Naive B cell (primary cell): Measurements from ENCODE around the gene CCDC174. TPM values are rescaled to one million over a fixed set of nuclear protein-coding genes. Genes with fewer than 3 reads are reported as not detected.

Experiments used
- ATAC-seq, 2 donors: fragments of 150-1000 bp; cut with Tn5 transposase; 2 replicates each; pipeline ENCODE4 v1.10.0; 2021; ENCODE audit warnings: low read depth in 2 of 2, mild to moderate bottlenecking in 2 of 2, moderate library complexity in 2 of 2
- DNase-seq: peaks from one replicate; pipeline ENCODE4 v3.0.0; 2022
- H3K27ac Mint-ChIP-seq, 6 donors: one replicate each; pipeline ENCODE4 v1.8.0; 2020 to 2022; ENCODE audit warnings: mild to moderate bottlenecking in 6 of 6, mixed read lengths in 6 of 6, moderate library complexity in 5 of 6, inconsistent platforms in 2 of 6
- H3K27me3 Mint-ChIP-seq, 3 donors: one replicate each; pipeline ENCODE4 v1.8.0; 2021 to 2022; ENCODE audit warnings: mixed read lengths in 3 of 3, mild to moderate bottlenecking in 1 of 3
- H3K36me3 Mint-ChIP-seq, 2 donors: one replicate each; pipeline ENCODE4 v1.8.0; 2020 to 2022; ENCODE audit warnings: mixed read lengths in 2 of 2, inconsistent platforms in 1 of 2, mild to moderate bottlenecking in 1 of 2
- H3K4me1 Mint-ChIP-seq, 3 donors: one replicate each; pipeline ENCODE4 v1.8.0; 2020 to 2022; ENCODE audit warnings: mixed read lengths in 3 of 3, inconsistent platforms in 1 of 3, mild to moderate bottlenecking in 1 of 3, moderate library complexity in 1 of 3
- H3K4me3 Mint-ChIP-seq, 8 donors: one replicate each; pipeline ENCODE4 v1.8.0; 2020 to 2022; ENCODE audit warnings: mild to moderate bottlenecking in 8 of 8, mixed read lengths in 8 of 8, moderate library complexity in 8 of 8, inconsistent platforms in 2 of 8
- H3K9me3 Mint-ChIP-seq, 7 donors: one replicate each; pipeline ENCODE4 v1.8.0; 2020 to 2022; ENCODE audit warnings: mixed read lengths in 7 of 7, mild to moderate bottlenecking in 5 of 7, inconsistent platforms in 2 of 7, moderate library complexity in 1 of 7
- polyA plus RNA-seq, 6 donors: library from polyadenylated mRNA; unstranded; fragments of 300-500 nt; fragmentation: Illumina TruSeq; gene quantifications; one replicate each; pipeline ENCODE4 v1.2.3, GENCODE V29; 2021; ENCODE audit warnings: low read depth in 6 of 6

Gene CCDC174
- polyA plus RNA-seq, 6 donors from 2014 or later, result 18.8 to 27.0 (median 22.9) TPM

GRCh38 chr3:14616606-14617507 is 34.7 kb upstream of the CCDC174 start:
- DNase-seq, result no peak
- H3K27me3 Mint-ChIP-seq, result peaks cover 34 to 68% (median 56%) of the 10 kb centered on the region in 3 donors
- H3K27ac Mint-ChIP-seq, result no peak overlapping the region
- H3K4me1 Mint-ChIP-seq, result no peaks in the 10 kb centered on the region
- peaks cover 0 to 3% (median 0%) of the 10 kb centered on the region in 7 donors for H3K9me3 Mint-ChIP-seq
- H3K36me3 Mint-ChIP-seq, result no peaks in the 10 kb centered on the region
- no peak overlapping the region for H3K4me3 Mint-ChIP-seq
- no peak for ATAC-seq

DNA sequence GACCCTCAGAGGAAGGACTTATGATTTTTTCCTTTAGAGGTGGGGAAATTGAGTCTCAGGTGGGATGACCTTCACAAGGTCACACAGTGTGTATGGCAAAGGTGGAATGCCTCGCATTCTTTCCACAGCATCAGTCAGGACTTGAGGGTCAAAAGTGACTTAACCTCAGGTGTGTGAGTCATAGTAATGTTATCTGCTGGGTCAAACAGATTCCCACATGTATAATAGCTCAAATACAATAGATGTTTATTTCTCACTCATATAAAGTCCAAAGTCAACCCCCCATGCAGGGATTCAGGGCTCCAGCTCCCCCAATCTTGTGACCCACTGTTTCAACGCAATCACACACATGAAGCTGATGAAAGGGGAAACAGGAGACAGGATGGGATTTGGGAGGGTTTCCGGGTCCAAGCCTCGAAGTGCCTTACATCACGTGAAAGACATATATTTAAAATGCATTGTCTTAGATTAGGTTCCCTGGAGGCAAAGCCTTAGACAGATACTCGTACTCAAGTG is 34.0 kb upstream of the CCDC174 start:
- peaks cover 0 to 3% (median 0%) of the 10 kb centered on the region in 7 donors for H3K9me3 Mint-ChIP-seq
- H3K4me1 Mint-ChIP-seq, result no peaks in the 10 kb centered on the region
- H3K4me3 Mint-ChIP-seq, result no peak overlapping the region
- DNase-seq, result no peak
- H3K27me3 Mint-ChIP-seq, result peaks cover 28 to 62% (median 51%) of the 10 kb centered on the region in 3 donors
- no peak overlapping the region for H3K27ac Mint-ChIP-seq
- ATAC-seq, result no peak
- H3K36me3 Mint-ChIP-seq, result no peaks in the 10 kb centered on the region

DNA sequence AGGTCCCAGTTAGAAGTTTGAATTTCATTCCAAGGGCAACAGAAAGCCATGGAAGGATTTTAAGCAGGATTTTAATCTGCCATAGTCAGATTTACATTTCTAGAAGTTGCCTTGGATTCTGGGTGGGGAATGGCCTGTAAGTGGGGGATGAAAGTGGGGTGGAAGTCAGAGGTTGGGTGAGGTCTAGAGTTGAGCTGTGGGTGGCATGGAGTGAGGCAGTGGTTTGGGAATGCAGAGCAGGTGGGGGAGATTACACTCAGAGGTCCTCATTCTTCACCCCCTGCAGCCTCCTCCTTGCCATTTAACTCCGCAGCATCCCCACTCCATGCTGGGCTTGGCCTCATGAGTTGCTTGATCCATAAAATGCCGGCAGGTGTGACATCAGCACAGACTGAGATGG is 32.0 kb upstream of the CCDC174 start:
- H3K27me3 Mint-ChIP-seq, result peaks cover 16 to 51% (median 50%) of the 10 kb centered on the region in 3 donors
- DNase-seq, result no peak
- H3K36me3 Mint-ChIP-seq, result no peaks in the 10 kb centered on the region
- H3K4me1 Mint-ChIP-seq, result no peaks in the 10 kb centered on the region
- H3K9me3 Mint-ChIP-seq, result peaks cover 0 to 3% (median 0%) of the 10 kb centered on the region in 7 donors
- ATAC-seq, result no peak
- no peak overlapping the region for H3K27ac Mint-ChIP-seq
- H3K4me3 Mint-ChIP-seq, result no peak overlapping the region

- H3K27ac Mint-ChIP-seq, result no peak overlapping the region
- ATAC-seq (no peak), DNase-seq (no peak)
- peaks cover 0 to 3% (median 0%) of the 10 kb centered on the region in 7 donors for H3K9me3 Mint-ChIP-seq
- no peaks in the 10 kb centered on the region for H3K36me3 Mint-ChIP-seq
- peaks cover 16 to 48% (median 47%) of the 10 kb centered on the region in 3 donors for H3K27me3 Mint-ChIP-seq
- no peak overlapping the region for H3K4me3 Mint-ChIP-seq
- H3K4me1 Mint-ChIP-seq, result no peaks in the 10 kb centered on the region
Observed at GRCh38 chr3:14620512-14620911, 31.1 kb upstream of the CCDC174 start.

DNA sequence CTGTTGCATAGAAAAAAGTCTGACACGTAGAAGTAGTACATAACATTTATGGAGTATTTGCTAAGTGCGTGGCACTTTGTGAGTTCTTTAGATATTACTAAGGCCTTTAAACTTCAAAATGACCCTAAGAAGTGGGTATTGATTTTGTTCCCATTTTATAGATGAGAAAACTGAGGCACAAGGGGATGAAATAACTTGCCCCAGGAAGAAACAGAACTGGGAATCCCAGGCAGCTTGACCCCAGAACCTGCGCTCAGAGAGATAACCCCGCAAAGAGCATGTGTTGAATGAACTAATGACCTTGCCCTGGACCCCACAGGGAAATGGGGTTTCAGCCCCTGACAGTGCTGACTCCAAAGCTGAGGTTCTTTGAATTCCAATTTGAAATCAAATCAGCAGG is 30.5 kb upstream of the CCDC174 start:
- Mint-ChIP-seq H3K4me3 (no peak overlapping the region), H3K4me1 (no peaks in the 10 kb centered on the region), H3K9me3 (peaks cover 0 to 3% (median 0%) of the 10 kb centered on the region in 7 donors), H3K27ac (no peak overlapping the region), H3K27me3 (peaks cover 16 to 42% (median 42%) of the 10 kb centered on the region in 3 donors), H3K36me3 (no peaks in the 10 kb centered on the region)
- DNase-seq (no peak), ATAC-seq (no peak)

GRCh38 chr3:14622368-14622767 is 29.2 kb upstream of the CCDC174 start:
- Mint-ChIP-seq H3K27me3 (peaks cover 16 to 37% (median 30%) of the 10 kb centered on the region in 3 donors), H3K9me3 (peaks cover 0 to 3% (median 0%) of the 10 kb centered on the region in 7 donors), H3K27ac (no peak overlapping the region), H3K36me3 (no peaks in the 10 kb centered on the region), H3K4me1 (no peaks in the 10 kb centered on the region), H3K4me3 (no peak overlapping the region)
- ATAC-seq, result no peak
- DNase-seq, result no peak

GRCh38 chr3:14623569-14624051 is 28.0 kb upstream of the CCDC174 start:
- no peak overlapping the region for H3K27ac Mint-ChIP-seq
- H3K36me3 Mint-ChIP-seq, result peaks cover 0 to 7% of the 10 kb centered on the region in 2 donors
- H3K9me3 Mint-ChIP-seq, result peaks cover 0 to 8% (median 3%) of the 10 kb centered on the region in 7 donors
- no peak for ATAC-seq
- DNase-seq, result no peak
- H3K4me3 Mint-ChIP-seq, result no peak overlapping the region
- peaks cover 15 to 39% (median 31%) of the 10 kb centered on the region in 3 donors for H3K27me3 Mint-ChIP-seq
- H3K4me1 Mint-ChIP-seq, result no peaks in the 10 kb centered on the region

GRCh38 chr3:14624498-14624897 is 27.1 kb upstream of the CCDC174 start:
- no peaks in the 10 kb centered on the region for H3K4me1 Mint-ChIP-seq
- peaks cover 13 to 37% (median 31%) of the 10 kb centered on the region in 3 donors for H3K27me3 Mint-ChIP-seq
- H3K36me3 Mint-ChIP-seq, result peaks cover 0 to 7% of the 10 kb centered on the region in 2 donors
- DNase-seq, result no peak
- H3K27ac Mint-ChIP-seq, result no peak overlapping the region
- H3K4me3 Mint-ChIP-seq, result no peak overlapping the region
- ATAC-seq, result no peak
- H3K9me3 Mint-ChIP-seq, result peaks cover 0 to 11% (median 0%) of the 10 kb centered on the region in 7 donors

GRCh38 chr3:14625443-14625842 is 26.1 kb upstream of the CCDC174 start:
- ATAC-seq, result no peak
- Mint-ChIP-seq H3K27ac (no peak overlapping the region), H3K9me3 (peaks cover 0 to 11% (median 0%) of the 10 kb centered on the region in 7 donors), H3K36me3 (peaks cover 0 to 7% of the 10 kb centered on the region in 2 donors), H3K27me3 (peaks cover 11 to 33% (median 26%) of the 10 kb centered on the region in 3 donors), H3K4me1 (no peaks in the 10 kb centered on the region), H3K4me3 (no peak overlapping the region)
- no peak for DNase-seq

GRCh38 chr3:14627815-14628214 is 23.7 kb upstream of the CCDC174 start:
- H3K9me3 Mint-ChIP-seq, result peaks cover 0 to 15% (median 0%) of the 10 kb centered on the region in 7 donors
- no peak for ATAC-seq
- peaks cover 0 to 7% of the 10 kb centered on the region in 2 donors for H3K36me3 Mint-ChIP-seq
- H3K27ac Mint-ChIP-seq, result no peak overlapping the region
- DNase-seq, result no peak
- no peak overlapping the region for H3K4me3 Mint-ChIP-seq
- H3K4me1 Mint-ChIP-seq, result no peaks in the 10 kb centered on the region
- H3K27me3 Mint-ChIP-seq, result peaks cover 25 to 34% (median 31%) of the 10 kb centered on the region in 3 donors

DNA sequence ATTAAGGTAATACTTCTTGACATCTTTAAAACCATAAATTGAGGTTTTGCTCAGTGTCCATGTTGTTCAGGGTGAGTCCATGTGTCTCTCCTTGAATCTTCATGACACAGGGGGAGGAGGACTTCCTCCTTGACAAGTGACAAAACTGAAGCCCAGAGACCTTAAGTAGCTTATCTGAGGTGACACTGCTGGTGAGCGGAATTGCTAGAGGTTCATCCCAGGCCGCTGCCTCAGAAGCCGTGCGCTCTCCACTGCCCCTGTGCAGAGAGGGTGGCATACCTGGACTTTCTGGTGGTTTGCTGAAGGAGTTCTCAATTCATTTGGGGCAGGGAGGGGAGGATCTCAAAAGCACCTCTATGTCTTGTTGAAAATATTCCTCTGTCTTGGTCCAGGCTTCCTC is 23.2 kb upstream of the CCDC174 start:
- Mint-ChIP-seq H3K27me3 (peaks cover 25 to 40% (median 31%) of the 10 kb centered on the region in 3 donors), H3K36me3 (peaks cover 0 to 7% of the 10 kb centered on the region in 2 donors), H3K27ac (no peak overlapping the region), H3K4me1 (no peaks in the 10 kb centered on the region), H3K4me3 (no peak overlapping the region), H3K9me3 (peaks cover 0 to 15% (median 0%) of the 10 kb centered on the region in 7 donors)
- ATAC-seq, result no peak
- no peak for DNase-seq

DNA sequence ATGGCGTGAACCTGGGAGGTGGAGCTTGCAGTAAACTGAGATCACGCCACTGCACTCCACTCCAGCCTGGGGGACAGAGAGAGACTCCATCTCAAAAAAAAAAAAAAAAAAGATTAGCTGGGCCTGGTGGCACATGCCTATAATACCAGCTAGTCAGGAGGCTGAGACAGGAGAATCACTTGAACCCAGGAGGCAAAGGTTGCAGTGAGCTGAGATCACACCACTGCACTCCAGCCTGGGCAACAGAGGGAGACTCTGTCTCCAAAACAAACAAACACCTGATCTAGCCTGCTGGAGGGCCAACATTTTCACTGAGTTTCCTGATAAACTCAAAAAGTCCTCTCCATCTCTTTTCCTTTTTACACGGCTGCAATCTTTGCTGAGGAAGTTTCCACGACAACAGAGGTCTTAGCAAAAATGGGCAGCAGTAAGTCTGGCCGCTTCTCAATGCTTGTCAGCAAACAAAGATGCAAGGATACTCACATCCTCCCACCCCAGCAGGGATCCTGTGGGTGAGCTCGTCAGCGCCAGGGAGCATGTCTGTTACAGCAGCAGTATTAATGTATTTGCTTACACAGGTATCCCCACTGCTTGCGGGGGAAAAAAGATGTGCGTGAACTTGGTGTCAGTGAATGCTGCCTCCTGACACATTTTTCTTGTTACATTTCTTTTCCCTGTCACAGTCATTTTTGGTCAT is 21.0 kb upstream of the CCDC174 start:
- Mint-ChIP-seq H3K4me3 (no peak overlapping the region), H3K27ac (peak overlapping the region in 2 of 6 donors; percentile 27 to 41), H3K27me3 (peaks cover 28 to 57% (median 37%) of the 10 kb centered on the region in 3 donors), H3K36me3 (peaks cover 0 to 7% of the 10 kb centered on the region in 2 donors), H3K4me1 (no peaks in the 10 kb centered on the region), H3K9me3 (peaks cover 0 to 15% (median 0%) of the 10 kb centered on the region in 7 donors)
- no peak for DNase-seq
- ATAC-seq, result no peak

- H3K36me3 Mint-ChIP-seq, result peaks cover 0 to 7% of the 10 kb centered on the region in 2 donors
- peaks cover 30 to 62% (median 42%) of the 10 kb centered on the region in 3 donors for H3K27me3 Mint-ChIP-seq
- H3K4me3 Mint-ChIP-seq, result no peak overlapping the region
- peak overlapping the region in 2 of 6 donors; percentile 27 to 41 for H3K27ac Mint-ChIP-seq
- DNase-seq (no peak), ATAC-seq (no peak)
- peaks cover 0 to 15% (median 0%) of the 10 kb centered on the region in 7 donors for H3K9me3 Mint-ChIP-seq
- H3K4me1 Mint-ChIP-seq, result no peaks in the 10 kb centered on the region
Observed at GRCh38 chr3:14631101-14631497, 20.5 kb upstream of the CCDC174 start.
